Amniotic epithelial cell (primary cell): Measurements from ENCODE around the gene PXMP2.

Experiments used
- DNase-seq: peaks from one replicate; pipeline ENCODE4 v3.0.0-alpha.2; 2010; ENCODE audit warnings: low read depth

PXMP2 gene

DNA sequence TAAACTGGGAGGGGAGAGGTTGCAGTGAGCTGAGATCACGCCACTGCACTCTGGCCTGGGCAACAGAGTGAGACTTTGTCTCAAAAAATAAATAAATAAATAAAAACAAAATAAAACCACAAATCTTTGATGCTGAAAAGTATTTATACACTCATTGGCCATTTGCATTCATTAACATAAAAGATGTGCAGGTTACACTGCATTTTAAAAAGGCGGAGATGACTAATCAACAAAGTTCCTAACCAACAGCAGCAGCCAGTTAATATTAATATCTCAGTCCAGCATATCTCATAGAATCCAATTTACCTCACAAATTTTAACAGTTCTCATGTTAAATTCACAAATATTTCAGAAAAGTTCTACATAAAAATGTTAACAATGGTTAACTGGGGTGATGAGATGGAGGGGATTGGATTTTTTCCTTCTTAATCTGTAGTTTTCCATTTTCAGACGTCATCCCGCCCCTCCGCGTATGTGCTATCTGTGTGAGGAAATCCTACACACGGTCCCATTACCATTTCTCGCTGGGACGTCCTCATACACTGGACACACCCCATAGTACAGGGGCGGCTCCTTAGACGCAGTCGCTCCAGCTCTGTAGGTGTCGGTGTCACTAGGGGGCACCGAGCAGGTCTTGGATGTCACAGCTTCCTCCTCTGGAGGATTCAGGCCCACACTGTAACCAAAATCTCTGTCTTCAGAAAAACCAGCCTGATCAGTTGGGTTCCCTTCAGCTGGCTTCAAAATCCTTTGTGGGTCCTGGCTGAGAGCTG is 67.0 kb downstream of the PXMP2 start:
- no peak for DNase-seq
